Measurements from ENCODE around the gene SMO.

The SMO gene

DNA sequence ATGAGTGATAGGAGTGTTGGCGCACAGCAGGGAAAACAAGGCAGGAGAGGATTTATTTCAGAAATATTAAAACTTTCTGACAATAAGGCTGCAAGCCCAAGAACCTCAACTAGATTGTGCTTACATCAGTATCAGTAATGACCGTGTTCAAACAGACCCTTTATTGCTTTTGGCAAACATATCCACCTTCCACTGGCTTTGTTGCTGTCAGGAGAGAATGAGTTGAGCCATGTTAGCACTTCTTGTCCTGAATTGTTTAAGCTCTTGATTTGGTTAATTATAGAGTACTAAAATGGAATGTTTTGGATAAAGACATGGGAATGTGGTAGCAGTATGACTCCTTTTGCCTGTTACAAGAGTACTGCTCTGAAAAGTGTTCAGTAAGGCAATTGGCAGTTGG lies 40.2 kb downstream of the SMO start:
- CTCF ChIA-PET = interaction anchor here (2.0 to 10.1 kb wide), 2 partner anchors 10 to 18 kb away, joined by 7 to 59 read pairs; no protein-coding TSS in a partner anchor

DNA sequence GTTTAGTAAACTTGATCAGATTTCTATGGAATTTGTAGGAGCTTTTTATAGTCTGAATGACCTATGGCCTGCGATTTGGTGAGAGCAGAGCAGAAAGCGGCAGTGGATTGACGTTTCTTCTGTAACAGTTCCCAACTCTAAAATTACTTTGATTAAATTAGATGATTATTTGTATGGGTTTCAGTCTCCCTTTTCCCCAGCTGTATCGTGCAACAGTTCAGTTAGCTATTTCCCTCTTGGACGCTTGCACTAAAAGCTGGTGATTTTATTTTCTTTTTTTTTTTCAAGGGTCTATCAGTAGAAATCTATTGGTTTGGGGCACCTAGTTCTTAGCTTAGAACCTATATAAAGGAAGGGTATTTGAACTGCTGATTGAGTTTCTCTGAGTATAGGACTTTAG lies 43.2 kb downstream of the SMO start:
- no peak for DNase-seq (ENCODE audit: extremely low spot score)
- CTCF ChIA-PET = interaction anchor here (0.6 to 10.1 kb wide), 10 partner anchors 10 to 326 kb away, joined by 3 to 59 read pairs (median 4); no protein-coding TSS in a partner anchor
- TF ChIP-seq, protein P1, sequence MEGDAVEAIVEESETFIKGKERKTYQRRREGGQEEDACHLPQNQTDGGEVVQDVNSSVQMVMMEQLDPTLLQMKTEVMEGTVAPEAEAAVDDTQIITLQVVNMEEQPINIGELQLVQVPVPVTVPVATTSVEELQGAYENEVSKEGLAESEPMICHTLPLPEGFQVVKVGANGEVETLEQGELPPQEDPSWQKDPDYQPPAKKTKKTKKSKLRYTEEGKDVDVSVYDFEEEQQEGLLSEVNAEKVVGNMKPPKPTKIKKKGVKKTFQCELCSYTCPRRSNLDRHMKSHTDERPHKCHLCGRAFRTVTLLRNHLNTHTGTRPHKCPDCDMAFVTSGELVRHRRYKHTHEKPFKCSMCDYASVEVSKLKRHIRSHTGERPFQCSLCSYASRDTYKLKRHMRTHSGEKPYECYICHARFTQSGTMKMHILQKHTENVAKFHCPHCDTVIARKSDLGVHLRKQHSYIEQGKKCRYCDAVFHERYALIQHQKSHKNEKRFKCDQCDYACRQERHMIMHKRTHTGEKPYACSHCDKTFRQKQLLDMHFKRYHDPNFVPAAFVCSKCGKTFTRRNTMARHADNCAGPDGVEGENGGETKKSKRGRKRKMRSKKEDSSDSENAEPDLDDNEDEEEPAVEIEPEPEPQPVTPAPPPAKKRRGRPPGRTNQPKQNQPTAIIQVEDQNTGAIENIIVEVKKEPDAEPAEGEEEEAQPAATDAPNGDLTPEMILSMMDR (IDR thresholded peaks at IDR 0.05; ENCODE audit: control extremely low read depth, extremely low read depth, low read depth, missing control alignments) = no peak
- POLR2A ChIA-PET = no interaction called here

More for the DNA sequence above, 40.2 kb downstream of the SMO start:
- TF ChIP-seq, protein P1 (IDR thresholded peaks at IDR 0.05; ENCODE audit: control extremely low read depth, extremely low read depth, low read depth, missing control alignments) = no peak
- DNase-seq (ENCODE audit: extremely low spot score) = no peak
- POLR2A ChIA-PET = no interaction called here

DNA sequence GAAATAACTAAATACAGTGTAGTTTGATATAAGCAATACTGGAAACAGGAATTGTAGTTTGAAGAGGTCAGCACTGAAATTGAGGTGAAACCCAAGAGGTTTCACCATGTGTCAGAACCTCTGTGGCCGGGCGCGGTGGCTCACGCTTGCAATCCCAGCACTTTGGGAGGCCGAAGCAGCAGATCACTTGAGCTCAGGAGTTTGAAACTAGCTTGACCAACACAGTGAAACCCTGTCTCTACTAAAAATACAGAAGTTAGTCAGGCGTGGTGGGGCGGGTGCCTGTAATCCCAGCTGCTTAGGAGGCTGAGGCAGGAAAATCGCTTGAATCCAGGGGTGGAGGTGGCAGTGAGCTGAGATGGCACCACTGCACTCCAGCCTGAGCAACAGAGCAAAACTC lies 50.1 kb downstream of the SMO start:
- CTCF ChIA-PET = interaction anchor here (0.7 to 2.3 kb wide), 14 partner anchors 10 to 233 kb away, joined by 3 to 12 read pairs (median 4); no protein-coding TSS in a partner anchor
- DNase-seq (ENCODE audit: extremely low spot score) = no peak
- POLR2A ChIA-PET = no interaction called here
- TF ChIP-seq, protein P1 (IDR thresholded peaks at IDR 0.05; ENCODE audit: control extremely low read depth, extremely low read depth, low read depth, missing control alignments) = no peak

DNA sequence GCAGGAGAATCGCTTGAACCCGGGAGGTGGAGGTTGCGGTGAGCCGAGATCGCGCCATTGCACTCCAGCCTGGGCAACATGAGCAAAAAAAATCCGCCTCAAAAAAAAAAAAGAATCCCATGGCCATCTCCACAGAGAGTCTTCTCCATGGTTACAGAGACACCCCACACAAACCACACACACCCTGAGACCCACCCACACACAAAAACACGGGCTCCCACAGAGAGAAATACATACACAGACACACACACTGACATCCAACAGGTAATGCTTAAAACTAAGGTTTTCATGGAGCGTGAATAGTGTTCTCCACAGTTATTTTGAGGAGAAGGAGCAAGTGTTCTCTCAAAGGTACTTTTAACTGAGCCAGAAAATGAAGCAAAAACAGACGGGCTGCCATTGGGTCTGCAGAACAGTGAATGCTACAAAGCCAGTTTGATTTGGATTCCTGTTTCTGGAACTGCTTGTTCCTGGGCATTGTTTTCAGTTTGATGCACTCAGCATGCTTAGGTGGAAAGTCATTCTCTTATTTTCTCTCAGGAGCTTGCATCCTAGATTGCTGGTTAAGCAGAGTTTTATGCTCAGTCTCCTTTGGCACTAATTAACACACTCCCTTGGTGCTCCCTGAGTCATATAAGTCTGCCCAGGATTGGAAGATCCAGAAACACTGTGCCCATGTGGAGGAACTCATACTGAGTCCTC lies 51.8 kb downstream of the SMO start:
- ChIA-PET POLR2A (no interaction called here), CTCF (interaction anchor here (2.3 kb wide), 1 partner anchor 31 kb away, joined by 12 read pairs; no protein-coding TSS in a partner anchor)
- DNase-seq (ENCODE audit: extremely low spot score) = no peak
- TF ChIP-seq, protein P1 (IDR thresholded peaks at IDR 0.05; ENCODE audit: control extremely low read depth, extremely low read depth, low read depth, missing control alignments) = no peak

DNA sequence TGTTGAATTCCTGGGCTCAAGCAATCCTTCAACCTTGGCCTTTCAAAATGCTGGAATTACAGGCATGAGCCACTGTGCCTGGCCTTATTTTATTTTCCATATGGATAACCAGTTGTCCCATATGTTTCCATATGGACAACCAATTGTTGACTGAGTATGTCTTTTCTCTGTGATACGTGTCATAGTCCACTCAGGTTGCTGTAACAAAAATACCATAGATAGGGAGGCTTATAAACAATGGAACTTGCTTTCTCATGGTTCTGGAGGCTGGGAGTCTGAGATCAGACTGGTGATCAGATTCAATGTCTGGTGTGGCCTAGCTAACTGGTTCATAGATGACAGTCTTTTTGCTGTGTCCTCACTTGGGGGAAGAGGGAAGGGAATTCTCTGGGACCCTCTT lies 55.8 kb downstream of the SMO start:
- TF ChIP-seq, protein P1 (IDR thresholded peaks at IDR 0.05; ENCODE audit: control extremely low read depth, extremely low read depth, low read depth, missing control alignments) = no peak
- POLR2A ChIA-PET = no interaction called here
- no peak for DNase-seq (ENCODE audit: extremely low spot score)
- CTCF ChIA-PET = no interaction called here

DNA sequence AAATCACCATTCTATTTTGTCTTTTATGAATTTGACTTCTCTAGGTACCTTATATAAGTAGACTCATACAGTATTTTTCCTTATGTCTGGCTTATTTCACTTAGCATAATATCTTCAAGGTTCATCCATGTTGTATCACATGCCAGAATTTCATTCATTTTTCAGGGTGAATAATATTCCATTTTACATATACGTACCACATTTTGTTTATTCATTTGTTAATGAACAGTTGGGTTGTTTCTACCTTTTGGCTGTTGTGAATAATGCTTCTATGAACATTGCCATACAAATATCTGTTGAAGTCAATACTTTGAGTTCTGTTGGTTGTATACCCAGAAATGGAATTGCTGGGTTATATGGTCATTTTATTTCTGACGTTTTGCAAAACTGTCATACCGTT lies 57.1 kb downstream of the SMO start:
- CTCF ChIA-PET = no interaction called here
- DNase-seq (ENCODE audit: extremely low spot score) = no peak
- POLR2A ChIA-PET = no interaction called here
- TF ChIP-seq, protein P1 (IDR thresholded peaks at IDR 0.05; ENCODE audit: control extremely low read depth, extremely low read depth, low read depth, missing control alignments) = no peak

All from GM10248 (cell line).